Activated CD8-positive, alpha-beta memory T cell treated with anti-CD3 and anti-CD28 coated beads for 48 hours (primary cell): ENCODE measurements around the gene KCTD19.

Experiments used
- DNase-seq, 3 experiments: peaks; one replicate each; pipeline ENCODE4 v3.0.0-alpha.2; 2020; ENCODE audit warnings: low read depth in 2 of 3, low spot score in 2 of 3

KCTD19 gene

GRCh38 chr16:67245186-67245585, 81.4 kb downstream of the KCTD19 start:
- DNase-seq: no peak

- DNase-seq: peak in 2 of 3 experiments; percentile 44 to 72
Measured at GRCh38 chr16:67244387-67245185, 82.0 kb downstream of the KCTD19 start.

GRCh38 chr16:67243481-67243880, 83.1 kb downstream of the KCTD19 start:
- DNase-seq: no peak

- no peak for DNase-seq
Measured at GRCh38 chr16:67242138-67242730, 84.3 kb downstream of the KCTD19 start.

- no peak for DNase-seq
Measured at GRCh38 chr16:67241008-67241900, 85.3 kb downstream of the KCTD19 start.

- DNase-seq: no peak
Measured at GRCh38 chr16:67240506-67240905, 86.0 kb downstream of the KCTD19 start.
